NCI-H460 (cell line): ENCODE data around the gene LTBP2. TPM values are rescaled to one million over a fixed set of nuclear protein-coding genes. Genes with fewer than 3 reads are reported as not detected.

Source experiments
- DNase-seq: peaks from one replicate; pipeline ENCODE4 v3.0.0-alpha.2; 2016; ENCODE audit warnings: low read depth; ENCODE audit errors: extremely low read depth
- total RNA-seq: library from RNA; depleted of rRNA; stranded (reverse); fragments of >200 nt; shearing (Covaris generic); gene quantifications from 2 replicates; pipeline ENCODE4 v1.2.3, GENCODE V29; 2014

The LTBP2 gene
- total RNA-seq, 1 experiment from 2014 or later = 0.79 TPM

GRCh38 chr14:74594029-74594428, 18.0 kb downstream of the LTBP2 start:
- no peak for DNase-seq

- no peak for DNase-seq
Observed at GRCh38 chr14:74593241-74593953, 18.6 kb downstream of the LTBP2 start.

DNA sequence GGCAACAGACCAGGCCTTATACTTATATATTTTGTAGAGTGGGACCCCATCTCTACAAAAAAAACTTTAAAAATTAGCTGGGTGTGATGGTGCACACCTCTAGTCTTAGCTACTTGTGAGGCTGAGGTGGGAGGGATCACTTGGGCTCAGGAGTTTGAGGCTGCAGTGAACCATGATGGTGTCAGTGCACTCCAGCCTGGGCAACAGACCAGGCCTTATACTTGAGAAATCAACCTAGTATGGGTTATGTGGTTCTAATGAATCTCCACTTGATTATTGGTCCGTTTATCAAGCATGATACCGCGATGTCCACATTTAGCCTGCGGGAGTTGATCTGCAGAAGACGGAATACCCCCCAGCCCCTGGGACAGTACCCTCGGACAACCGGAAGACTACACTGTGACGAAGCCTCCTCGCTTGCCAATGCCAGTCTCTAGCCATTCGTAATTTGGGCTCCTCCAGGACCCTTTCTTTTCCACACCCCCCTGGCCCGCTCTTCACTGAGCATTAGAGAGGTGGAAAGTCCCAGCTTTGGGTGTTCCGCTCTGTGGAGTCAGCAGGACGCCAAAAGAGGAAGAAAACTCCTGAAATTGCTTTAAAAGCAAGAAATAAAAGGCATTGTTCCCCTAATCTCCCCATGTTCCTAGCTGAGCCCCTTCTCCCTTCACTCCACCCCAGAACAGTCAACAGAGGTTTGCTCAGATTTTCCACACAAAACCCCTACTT, 19.4 kb downstream of the LTBP2 start:
- DNase-seq = no peak

DNA sequence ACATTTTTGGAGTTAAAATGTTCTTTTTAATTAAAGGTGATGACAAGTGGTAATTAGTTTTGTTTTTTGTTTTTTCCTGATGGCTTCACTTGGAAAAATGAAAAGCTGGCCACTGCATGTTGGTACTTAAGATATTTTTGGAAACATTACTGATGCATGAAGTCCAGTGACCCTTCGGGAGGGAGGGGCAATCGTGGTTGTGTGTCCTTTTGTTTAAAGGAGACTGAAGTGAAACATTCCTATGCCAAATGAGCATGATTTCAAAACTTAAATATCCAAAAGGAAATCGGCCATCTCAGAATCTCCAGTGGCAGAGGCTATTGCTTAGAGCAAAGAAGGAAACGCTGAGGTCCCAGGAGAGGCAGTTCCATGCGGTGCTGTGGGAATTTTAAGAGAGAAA, 20.1 kb downstream of the LTBP2 start:
- no peak for DNase-seq

DNA sequence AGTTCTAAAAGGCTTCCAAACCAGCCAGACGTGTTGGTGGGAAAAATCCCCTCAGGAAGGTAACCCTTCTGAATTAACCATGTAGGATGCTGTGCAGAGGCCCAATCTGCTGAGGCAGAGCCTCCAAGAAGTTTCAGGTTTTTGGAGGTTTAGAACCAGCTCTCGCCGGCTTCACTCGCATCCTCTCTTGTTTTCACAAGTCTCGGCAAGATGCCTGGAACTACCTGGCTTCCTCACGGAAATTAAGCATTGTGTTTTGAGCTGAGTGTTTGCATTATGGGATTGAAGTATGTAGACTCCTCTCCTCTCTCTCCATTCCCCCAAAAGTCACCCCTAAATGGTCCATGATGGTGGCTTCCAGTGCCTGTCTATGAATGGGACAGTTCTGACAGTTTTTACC, 20.6 kb downstream of the LTBP2 start:
- no peak for DNase-seq

- no peak for DNase-seq
Observed at GRCh38 chr14:74589291-74589879, 22.7 kb downstream of the LTBP2 start.

GRCh38 chr14:74587363-74587707, 24.7 kb downstream of the LTBP2 start:
- DNase-seq = no peak

- DNase-seq = no peak
Observed at GRCh38 chr14:74586681-74587362, 25.2 kb downstream of the LTBP2 start.

DNA sequence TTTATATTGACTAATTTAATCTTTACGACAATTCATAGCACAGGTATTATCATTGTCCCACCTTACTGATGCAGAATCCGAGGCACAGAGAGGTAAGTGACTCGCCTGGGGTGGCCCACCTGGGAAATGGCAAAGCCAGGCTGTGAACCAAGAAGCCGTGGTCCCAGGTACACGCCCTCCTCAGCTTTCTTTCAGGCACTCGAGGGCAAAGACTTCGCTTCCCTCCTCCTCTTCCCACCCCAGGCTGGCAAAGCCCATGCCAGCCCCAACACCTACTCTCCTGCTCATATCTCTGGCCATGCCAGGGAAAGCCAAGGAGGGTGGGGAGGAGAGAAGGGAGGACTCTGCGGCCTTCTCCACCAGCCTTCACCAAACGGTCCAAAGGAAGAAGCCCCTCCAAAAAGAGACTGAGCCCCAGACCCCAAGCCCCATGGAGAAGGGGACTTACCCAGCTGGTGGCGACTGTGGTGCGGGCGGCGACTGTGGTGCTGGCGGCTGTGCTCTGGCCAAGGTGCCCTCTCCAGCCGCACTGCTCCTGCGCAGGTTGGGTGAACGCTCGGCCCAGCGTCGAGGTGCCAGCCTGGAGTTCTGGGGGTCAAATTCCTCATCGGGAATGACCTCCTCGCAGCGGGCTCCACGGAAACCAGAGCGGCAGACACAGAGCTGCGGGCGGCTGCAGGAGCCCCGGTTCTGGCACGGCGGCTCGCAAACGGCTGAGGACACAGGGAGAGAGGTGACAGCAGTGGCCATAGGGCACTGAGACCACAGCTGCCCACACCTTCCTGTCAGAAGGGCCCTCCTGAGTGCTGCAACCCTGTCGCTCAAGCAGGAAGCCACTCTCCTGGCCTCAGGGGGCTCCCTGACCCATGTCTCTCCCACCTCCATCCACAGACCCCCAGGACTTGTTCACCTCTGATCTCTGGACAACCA, 26.4 kb downstream of the LTBP2 start:
- no peak for DNase-seq

GRCh38 chr14:74584951-74585350, 27.1 kb downstream of the LTBP2 start:
- DNase-seq = no peak

DNA sequence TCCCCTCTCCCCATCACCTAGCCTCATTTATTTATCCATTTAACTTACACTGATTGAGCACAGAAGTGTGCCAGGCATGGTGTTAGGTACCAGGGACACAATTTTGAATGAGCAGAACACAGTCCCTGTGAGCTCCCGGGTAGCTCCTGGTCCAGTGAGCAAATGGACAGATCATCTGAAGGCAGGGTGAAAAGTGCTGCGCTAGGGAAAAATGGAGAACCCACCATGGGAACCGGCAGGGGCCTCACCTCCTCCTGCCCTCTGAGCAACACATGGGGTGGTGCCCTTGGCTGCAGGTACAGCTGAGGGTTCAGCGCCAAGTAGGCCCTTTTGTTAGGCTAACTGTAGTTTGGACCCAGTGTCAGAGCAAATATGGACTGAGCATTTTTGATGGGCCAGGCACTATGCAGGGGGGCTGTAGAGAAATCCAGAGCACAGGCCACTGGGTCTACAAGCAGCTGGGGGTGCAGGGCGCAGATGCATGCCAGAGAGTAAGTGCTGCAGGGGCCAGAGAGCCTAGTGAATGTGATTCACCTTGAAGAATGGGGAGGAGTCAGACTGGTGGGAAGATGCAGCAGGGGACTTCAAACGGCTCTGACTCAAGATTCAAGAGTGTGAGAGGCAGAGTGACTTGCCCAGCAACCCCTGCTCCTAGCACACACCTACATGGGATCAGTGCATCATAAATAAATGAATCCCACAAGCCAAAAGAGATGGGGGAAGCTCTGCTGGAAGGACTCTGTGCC, 28.2 kb downstream of the LTBP2 start:
- no peak for DNase-seq

DNA sequence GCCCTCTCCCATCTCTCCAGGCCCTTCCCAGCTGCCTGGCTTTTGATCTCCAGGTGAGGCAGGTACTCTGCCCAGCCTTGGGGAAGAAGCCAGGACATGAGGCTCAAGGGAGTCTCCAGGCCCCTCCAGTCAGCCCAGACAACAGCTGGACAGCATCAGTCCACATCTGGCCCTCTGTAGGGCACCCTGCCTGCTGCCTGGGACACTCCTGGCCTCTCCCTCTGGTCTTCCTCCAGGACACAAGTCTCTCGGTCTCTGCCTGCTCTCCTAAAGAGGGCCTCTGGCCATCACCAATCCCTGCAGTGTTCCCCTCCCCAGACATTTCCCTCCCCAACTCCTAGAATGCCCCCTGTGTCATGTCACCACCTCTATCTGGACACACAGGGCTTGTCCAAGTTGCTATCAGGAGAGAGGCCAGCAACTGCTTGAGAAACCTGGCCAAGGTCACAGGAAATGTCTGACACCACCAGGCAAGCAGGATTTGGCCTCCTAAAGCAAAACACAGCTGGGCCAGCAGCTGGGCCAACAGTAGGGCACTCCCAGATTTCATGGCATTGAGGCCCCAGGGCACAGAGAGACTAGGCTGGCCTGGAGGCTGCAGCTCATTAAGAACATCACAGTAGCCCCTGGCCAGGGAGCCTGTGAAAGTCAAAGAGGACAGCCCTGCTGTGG, 29.0 kb downstream of the LTBP2 start:
- no peak for DNase-seq

GRCh38 chr14:74580275-74580672, 31.8 kb downstream of the LTBP2 start:
- DNase-seq = no peak

DNA sequence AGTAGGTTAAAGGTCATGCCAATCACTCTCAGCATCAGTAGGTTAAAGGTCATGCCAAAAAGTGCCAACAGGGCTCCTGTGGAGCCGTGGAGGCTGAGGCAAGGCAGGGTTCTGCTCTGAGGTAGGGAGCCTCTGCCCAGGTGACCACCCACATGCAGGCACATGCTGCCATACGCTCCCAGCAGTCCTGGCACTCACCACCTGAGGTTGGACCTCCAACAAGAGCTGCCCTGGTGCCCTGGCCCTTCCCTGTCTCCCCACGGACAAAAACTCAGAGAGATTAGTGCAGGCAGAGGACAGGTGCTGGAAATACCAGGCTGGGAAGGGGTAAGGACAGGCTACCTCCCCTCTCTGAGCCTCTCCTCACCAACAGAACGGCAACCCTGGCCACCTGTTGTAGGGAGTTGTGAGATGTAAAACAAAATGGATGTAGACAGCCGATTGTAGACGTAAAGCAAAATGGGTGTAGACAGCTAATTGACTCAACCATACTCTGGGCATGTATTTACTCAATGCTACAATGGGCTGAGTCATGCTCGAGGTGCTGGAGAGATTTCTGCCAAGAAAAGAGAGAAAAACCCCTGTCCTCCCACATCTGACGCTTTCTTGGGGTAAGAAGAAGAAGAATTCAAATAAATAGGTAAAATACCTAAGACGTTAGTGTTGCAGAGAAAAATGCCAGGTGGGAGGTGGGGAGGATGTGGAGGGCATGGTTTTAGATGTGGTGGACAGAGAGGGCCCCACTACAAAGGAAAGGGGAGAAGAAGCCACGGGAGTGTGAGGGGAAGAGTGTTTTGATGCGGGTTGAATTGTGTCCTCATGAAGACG, 32.4 kb downstream of the LTBP2 start:
- peak; percentile 19 for DNase-seq

GRCh38 chr14:74578479-74578878, 33.6 kb downstream of the LTBP2 start:
- DNase-seq = no peak

DNA sequence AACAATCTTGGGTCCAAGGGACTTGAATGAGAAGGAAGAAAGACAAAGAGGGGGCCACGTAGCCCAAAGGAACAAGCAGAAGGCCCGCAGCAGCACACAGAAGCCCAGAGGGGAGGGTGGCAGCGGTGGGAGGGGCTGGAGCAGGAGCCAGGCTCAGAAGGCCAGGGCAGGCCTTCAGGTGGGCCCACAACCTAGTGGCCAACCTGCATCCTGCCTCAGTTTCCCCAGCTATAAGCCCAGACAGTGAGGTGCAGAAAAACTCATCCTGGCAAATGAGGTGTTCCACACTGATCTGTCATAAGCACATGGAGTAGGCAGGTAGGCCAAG, 34.1 kb downstream of the LTBP2 start:
- no peak for DNase-seq

DNA sequence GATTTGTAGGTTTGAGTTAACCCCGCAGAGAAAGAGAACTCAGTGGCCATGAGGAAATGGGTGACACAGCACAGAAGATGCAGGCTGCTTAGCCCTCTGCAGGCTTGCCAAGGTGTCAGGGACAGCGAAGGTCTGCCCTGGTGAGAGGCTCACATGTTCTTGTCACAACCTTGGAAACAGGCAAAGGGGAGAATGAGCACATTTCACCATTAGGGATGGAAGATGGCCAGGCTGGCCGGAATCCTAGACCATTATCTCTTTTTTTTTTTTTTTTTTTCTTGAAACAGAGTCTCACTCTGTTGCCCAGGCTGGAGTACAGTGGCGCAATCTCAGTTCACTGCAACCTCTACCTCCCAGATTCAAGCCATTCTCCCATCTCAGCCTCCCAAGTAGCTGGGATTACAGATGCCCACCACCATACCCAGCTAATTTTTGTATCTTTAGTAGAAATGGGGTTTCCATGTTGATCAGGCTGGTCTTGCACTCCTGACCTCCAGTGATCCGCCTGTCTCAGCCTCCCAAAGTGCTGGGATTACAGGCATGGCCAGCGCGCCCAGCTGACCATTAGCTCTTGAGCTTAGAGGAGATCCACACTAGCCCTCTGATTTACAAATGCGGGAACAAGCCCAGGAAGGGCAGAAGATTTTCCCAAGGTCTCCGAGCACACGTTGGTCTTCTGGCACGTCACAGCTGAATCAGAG, 34.6 kb downstream of the LTBP2 start:
- no peak for DNase-seq

GRCh38 chr14:74575936-74576335, 36.1 kb downstream of the LTBP2 start:
- no peak for DNase-seq
